A673 (cell line): ENCODE measurements around the gene C8G.

Experiments used
- EZH2 ChIP-seq: fragments of 200-600 bp; sonication (generic); IDR thresholded peaks from 2 replicates; pipeline ENCODE4 v1.6.1; 2017; ENCODE audit warnings: borderline replicate concordance, low read depth, mild to moderate bottlenecking, mixed read lengths, antibody characterized with exemption, low read length; ENCODE audit not compliant: poor library complexity, severe bottlenecking
- TF ChIP-seq, protein P1 (sequence below): fragments of 300-800, 200-600 bp; sonication (generic); conservative IDR thresholded peaks from 2 replicates; pipeline ENCODE4 v1.5.1; 2017; ENCODE audit warnings: low read depth, mild to moderate bottlenecking, antibody characterized with exemption, low read length, moderate library complexity, mixed read lengths

DNA sequence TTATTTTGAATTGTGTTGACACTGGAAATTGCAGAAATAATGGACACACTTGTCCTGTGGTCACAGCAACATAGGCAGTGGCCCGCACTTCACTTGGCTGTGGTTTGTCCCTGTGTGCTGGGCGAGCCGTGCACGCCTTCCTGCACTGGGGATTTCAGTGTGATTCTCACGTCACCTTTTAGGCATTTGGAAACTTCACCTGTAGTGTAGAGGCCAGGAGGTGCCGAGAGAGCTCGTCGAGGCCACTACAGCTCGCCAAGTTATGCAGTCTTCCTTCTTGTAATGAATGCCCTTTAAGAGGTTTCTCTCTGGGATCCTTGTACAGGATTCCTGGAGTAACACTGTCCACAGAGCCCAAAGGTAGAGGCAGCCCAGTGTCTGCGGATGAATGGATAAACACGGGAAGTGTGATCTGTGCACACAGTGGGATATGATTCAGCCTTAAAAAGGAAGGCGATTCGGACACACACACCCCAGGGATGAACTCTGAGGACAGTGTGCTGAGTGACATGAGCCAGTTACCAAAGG is 44.0 kb upstream of the C8G start:
- TF ChIP-seq, protein P1, sequence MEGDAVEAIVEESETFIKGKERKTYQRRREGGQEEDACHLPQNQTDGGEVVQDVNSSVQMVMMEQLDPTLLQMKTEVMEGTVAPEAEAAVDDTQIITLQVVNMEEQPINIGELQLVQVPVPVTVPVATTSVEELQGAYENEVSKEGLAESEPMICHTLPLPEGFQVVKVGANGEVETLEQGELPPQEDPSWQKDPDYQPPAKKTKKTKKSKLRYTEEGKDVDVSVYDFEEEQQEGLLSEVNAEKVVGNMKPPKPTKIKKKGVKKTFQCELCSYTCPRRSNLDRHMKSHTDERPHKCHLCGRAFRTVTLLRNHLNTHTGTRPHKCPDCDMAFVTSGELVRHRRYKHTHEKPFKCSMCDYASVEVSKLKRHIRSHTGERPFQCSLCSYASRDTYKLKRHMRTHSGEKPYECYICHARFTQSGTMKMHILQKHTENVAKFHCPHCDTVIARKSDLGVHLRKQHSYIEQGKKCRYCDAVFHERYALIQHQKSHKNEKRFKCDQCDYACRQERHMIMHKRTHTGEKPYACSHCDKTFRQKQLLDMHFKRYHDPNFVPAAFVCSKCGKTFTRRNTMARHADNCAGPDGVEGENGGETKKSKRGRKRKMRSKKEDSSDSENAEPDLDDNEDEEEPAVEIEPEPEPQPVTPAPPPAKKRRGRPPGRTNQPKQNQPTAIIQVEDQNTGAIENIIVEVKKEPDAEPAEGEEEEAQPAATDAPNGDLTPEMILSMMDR = no peak
- no peak for TF ChIP-seq EZH2
